Astrocyte of the cerebellum (primary cell): ENCODE results near the gene E2F3.

Experiments
- DNase-seq: peaks from one replicate; pipeline ENCODE4 v3.0.0-alpha.2; 2011; ENCODE audit warnings: low read depth
- H3K4me3 ChIP-seq: 2 replicates; pipeline ENCODE4 v1.5.1; 2011; ENCODE audit warnings: mild to moderate bottlenecking, low read depth, low read length, moderate library complexity
- CTCF ChIP-seq: IDR thresholded peaks from 2 replicates; pipeline ENCODE4 v1.5.1; 2012; ENCODE audit warnings: low read length, low read depth, moderate library complexity, mild to moderate bottlenecking; ENCODE audit errors: missing control alignments
- in situ Hi-C: cut with HindIII; loops from 2 replicates; pipeline ENCODE4 v1.10.0; 2017; ENCODE audit warnings: low sequenced_read_pairs

The E2F3 gene

GRCh38 chr6:20401205-20402091 lies at the start of gene E2F3:
Gene E2F3, plus strand, starts transcription at chr6:20401879. Its CDS starts 354 bp downstream, at chr6:20402233.
- DNase-seq = peak; percentile 100
- peak within 1 kb of the TSS; percentile 74 for H3K4me3 ChIP-seq
- TF ChIP-seq CTCF = no peak
- in situ Hi-C loops = no loop called here

GRCh38 chr6:20352346-20352745 lies 49.3 kb upstream of the E2F3 start:
- in situ Hi-C loops = no loop called here
- TF ChIP-seq CTCF = no peak
- no peak overlapping the region for H3K4me3 ChIP-seq
- no peak for DNase-seq

- in situ Hi-C loops = no loop called here
- TF ChIP-seq CTCF = no peak
- no peak overlapping the region for H3K4me3 ChIP-seq
- no peak for DNase-seq
Observed at GRCh38 chr6:20353134-20353533, 48.5 kb upstream of the E2F3 start.

GRCh38 chr6:20354366-20354765 lies 47.3 kb upstream of the E2F3 start:
- no peak overlapping the region for H3K4me3 ChIP-seq
- in situ Hi-C loops = no loop called here
- TF ChIP-seq CTCF = no peak
- no peak for DNase-seq

GRCh38 chr6:20360471-20361119 lies 41.1 kb upstream of the E2F3 start:
- no peak overlapping the region for H3K4me3 ChIP-seq
- no peak for DNase-seq
- TF ChIP-seq CTCF = no peak
- in situ Hi-C loops = no loop called here

- in situ Hi-C loops = no loop called here
- no peak overlapping the region for H3K4me3 ChIP-seq
- no peak for TF ChIP-seq CTCF
- no peak for DNase-seq
Observed at GRCh38 chr6:20362623-20363022, 39.1 kb upstream of the E2F3 start.
